ENCODE results near the gene ELMO1. TPM values are rescaled to one million over a fixed set of nuclear protein-coding genes. Genes with fewer than 3 reads are reported as not detected.

Gene ELMO1
- total and polyA plus RNA-seq, 2 of the 13 experiments (the other 11 are each of a cell fraction or from before 2014, with no cell fraction given) = 0.11 to 0.17 TPM

DNA sequence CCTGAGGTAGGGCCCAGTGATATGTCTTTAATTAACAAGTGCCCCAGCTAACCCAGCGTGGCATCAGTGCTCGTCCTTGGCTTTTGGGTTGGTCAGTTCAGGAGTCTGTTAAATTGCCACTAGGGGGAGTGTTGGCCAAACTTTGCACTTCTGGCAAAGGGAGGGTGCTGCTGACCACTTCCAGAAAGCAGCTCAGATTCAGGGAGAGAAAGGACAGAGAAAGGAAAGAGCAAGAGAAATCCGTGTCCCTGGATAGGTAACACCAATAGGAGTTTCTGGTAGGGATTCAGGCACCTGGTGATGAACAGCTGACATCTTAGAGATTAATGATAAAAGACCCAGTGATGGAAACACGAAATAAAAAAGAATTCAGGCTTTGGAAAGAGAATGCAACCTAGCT, 481.3 kb downstream of the ELMO1 start (continued):
- no peak for TF ChIP-seq KAT7 (CRISPR knock-in tag; IDR thresholded peaks at IDR 0.05; ENCODE audit: borderline replicate concordance)
- TF ChIP-seq MIER2 (CRISPR knock-in tag; IDR thresholded peaks at IDR 0.05) = 0 out of 2 replicates have a peak, but pooled peaks have one; percentile 25
- no peak for TF ChIP-seq KLF13 (CRISPR knock-in tag; IDR thresholded peaks at IDR 0.05)
- no peak for TF ChIP-seq SKIL (CRISPR knock-in tag; IDR thresholded peaks at IDR 0.05; ENCODE audit: borderline replicate concordance)
- TF ChIP-seq, protein P1, sequence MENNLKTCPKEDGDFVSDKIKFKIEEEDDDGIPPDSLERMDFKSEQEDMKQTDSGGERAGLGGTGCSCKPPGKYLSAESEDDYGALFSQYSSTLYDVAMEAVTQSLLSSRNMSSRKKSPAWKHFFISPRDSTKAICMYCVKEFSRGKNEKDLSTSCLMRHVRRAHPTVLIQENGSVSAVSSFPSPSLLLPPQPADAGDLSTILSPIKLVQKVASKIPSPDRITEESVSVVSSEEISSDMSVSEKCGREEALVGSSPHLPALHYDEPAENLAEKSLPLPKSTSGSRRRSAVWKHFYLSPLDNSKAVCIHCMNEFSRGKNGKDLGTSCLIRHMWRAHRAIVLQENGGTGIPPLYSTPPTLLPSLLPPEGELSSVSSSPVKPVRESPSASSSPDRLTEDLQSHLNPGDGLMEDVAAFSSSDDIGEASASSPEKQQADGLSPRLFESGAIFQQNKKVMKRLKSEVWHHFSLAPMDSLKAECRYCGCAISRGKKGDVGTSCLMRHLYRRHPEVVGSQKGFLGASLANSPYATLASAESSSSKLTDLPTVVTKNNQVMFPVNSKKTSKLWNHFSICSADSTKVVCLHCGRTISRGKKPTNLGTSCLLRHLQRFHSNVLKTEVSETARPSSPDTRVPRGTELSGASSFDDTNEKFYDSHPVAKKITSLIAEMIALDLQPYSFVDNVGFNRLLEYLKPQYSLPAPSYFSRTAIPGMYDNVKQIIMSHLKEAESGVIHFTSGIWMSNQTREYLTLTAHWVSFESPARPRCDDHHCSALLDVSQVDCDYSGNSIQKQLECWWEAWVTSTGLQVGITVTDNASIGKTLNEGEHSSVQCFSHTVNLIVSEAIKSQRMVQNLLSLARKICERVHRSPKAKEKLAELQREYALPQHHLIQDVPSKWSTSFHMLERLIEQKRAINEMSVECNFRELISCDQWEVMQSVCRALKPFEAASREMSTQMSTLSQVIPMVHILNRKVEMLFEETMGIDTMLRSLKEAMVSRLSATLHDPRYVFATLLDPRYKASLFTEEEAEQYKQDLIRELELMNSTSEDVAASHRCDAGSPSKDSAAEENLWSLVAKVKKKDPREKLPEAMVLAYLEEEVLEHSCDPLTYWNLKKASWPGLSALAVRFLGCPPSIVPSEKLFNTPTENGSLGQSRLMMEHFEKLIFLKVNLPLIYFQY (CRISPR knock-in tag; IDR thresholded peaks at IDR 0.05; ENCODE audit: borderline replicate concordance) = 0 out of 2 replicates have a peak, but pooled peaks have one; percentile 22
- no peak for TF ChIP-seq NR2C2 (CRISPR knock-in tag; IDR thresholded peaks at IDR 0.05; ENCODE audit: borderline replicate concordance)
- no peak for TF ChIP-seq CREB1 (IDR thresholded peaks at IDR 0.05)
- no peak for TF ChIP-seq CREB1 (CRISPR knock-in tag; IDR thresholded peaks at IDR 0.05)
- TF ChIP-seq CAMTA2 (CRISPR knock-in tag; IDR thresholded peaks at IDR 0.05; ENCODE audit: borderline replicate concordance) = no peak
- no peak for TF ChIP-seq ZNF44 (CRISPR knock-in tag; IDR thresholded peaks at IDR 0.05)
- 0 out of 2 replicates have a peak, but pooled peaks have one; percentile 36 for TF ChIP-seq ZNF205 (CRISPR knock-in tag; IDR thresholded peaks at IDR 0.05)
- TF ChIP-seq ZNF558 (CRISPR knock-in tag; IDR thresholded peaks at IDR 0.05; ENCODE audit: borderline replicate concordance) = no peak
- 0 out of 2 replicates have a peak, but pooled peaks have one; percentile 24 for TF ChIP-seq TARDBP (CRISPR knock-in tag; IDR thresholded peaks at IDR 0.05)
- TF ChIP-seq SIN3B (IDR thresholded peaks at IDR 0.05; ENCODE audit: low read length) = no peak
- peak; percentile 49 for TF ChIP-seq XRCC5 (optimal IDR thresholded peaks at IDR 0.05; ENCODE audit: low read length)
- no peak for TF ChIP-seq ZNF549 (CRISPR knock-in tag; IDR thresholded peaks at IDR 0.05)
- TF ChIP-seq ZNF788 (CRISPR knock-in tag; IDR thresholded peaks at IDR 0.05; ENCODE audit: borderline replicate concordance) = no peak; the same call in 1 of the 2 replicates
- no peak for TF ChIP-seq ATF4 (CRISPR knock-in tag; IDR thresholded peaks at IDR 0.05)
- TF ChIP-seq ZFX (CRISPR knock-in tag; IDR thresholded peaks at IDR 0.05; ENCODE audit: low read depth) = no peak
- TF ChIP-seq SP4 (CRISPR knock-in tag; IDR thresholded peaks at IDR 0.05) = no peak
- 0 out of 2 replicates have a peak, but pooled peaks have one; percentile 55 for TF ChIP-seq ZNF766 (CRISPR knock-in tag; IDR thresholded peaks at IDR 0.05; ENCODE audit: borderline replicate concordance)
- TF ChIP-seq MAX (IDR thresholded peaks at IDR 0.05) = no peak
- no peak for TF ChIP-seq ZNF430 (CRISPR knock-in tag; IDR thresholded peaks at IDR 0.05)
- TF ChIP-seq ZNF891 (CRISPR knock-in tag; IDR thresholded peaks at IDR 0.05) = no peak

Data from HepG2 (cell line).